ENCODE measurements around the gene C17orf113.

C17orf113 gene

DNA sequence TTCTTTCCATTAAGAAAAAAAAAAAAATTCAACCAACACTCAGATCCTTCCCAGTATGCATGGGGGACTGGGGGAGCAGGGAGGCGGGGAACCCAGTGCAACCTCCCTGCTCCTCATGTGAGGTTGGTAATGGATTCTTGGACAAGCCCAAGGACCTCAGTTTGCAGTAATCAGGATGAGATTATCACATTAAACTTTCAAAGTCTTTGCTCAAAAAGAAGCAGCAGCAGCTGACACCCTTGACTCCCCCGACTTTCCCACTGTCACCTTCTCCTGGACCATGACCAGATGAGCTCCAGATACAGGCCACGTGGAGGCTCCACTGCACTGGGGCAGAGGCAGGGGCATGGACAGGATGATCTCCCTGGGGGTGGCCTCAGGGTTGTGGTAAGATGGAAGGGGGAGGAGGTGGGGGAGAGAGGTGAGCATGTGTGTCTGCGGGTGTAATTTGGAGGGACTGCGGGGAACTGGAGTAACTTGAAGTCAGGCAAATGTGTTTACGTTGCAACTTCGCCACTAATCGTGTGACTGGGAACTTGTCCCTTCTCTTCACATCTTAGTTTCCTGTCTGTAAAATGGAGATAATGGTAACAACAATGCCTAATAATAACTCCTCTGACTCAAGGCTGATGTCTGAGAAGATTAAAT is 28.1 kb upstream of the C17orf113 start:
- H3K9me3 Mint-ChIP-seq, result no peaks in the 10 kb centered on the region
- peaks cover 6% of the 10 kb centered on the region for H3K27me3 Mint-ChIP-seq
- no peak overlapping the region for H3K27ac Mint-ChIP-seq

GRCh38 chr17:42077755-42078154 is 27.4 kb upstream of the C17orf113 start:
- peaks cover 9% of the 10 kb centered on the region for H3K27me3 Mint-ChIP-seq
- H3K9me3 Mint-ChIP-seq, result no peaks in the 10 kb centered on the region
- H3K4me1 Mint-ChIP-seq (ENCODE audit: low read depth), result peaks cover 3% of the 10 kb centered on the region
- H3K27ac Mint-ChIP-seq, result no peak overlapping the region
- no peak overlapping the region for H3K4me3 Mint-ChIP-seq
- no peaks in the 10 kb centered on the region for H3K36me3 Mint-ChIP-seq (ENCODE audit: low read depth)

More for the DNA sequence above, 28.1 kb upstream of the C17orf113 start:
- Mint-ChIP-seq H3K36me3 (ENCODE audit: low read depth) (no peaks in the 10 kb centered on the region), H3K4me1 (ENCODE audit: low read depth) (peaks cover 3% of the 10 kb centered on the region), H3K4me3 (no peak overlapping the region)

DNA sequence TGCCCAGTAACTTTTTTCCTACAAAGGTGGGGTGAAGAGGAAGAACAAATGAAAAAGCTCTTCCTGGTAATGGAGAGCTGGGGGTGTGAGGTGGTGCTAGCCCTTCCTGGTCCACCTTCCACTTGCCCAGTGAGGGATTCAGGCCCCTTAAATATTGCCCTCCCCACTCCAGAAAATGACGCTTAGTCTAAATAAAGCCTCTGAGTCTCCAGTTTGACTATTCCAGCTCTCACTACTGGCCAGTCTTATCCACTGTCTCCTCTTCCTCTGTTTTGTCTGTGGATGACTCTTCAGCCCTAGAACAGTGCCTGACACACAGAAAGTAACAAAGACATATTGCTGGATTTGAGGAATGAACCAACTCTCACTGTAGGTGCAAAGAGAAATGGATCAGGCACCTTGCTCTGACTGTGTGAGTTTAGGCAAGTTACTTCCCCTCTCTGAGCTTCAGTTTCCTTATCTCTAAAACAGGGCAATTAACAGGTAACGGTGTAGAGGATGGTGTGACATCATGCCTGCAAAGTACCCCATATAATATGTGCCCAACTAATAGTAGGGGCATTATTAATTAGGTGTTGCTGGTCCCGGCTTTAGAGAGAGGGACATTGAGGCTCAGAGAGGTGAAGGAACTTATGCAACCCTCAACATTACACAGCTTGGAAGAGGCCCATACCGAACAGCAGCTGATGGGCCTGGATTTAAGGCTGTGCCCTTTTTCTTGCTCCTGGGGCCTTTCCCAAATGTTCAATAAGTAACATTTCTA is 26.6 kb upstream of the C17orf113 start:
- Mint-ChIP-seq H3K27ac (no peak overlapping the region), H3K4me1 (ENCODE audit: low read depth) (peaks cover 5% of the 10 kb centered on the region), H3K9me3 (no peaks in the 10 kb centered on the region), H3K27me3 (peaks cover 12% of the 10 kb centered on the region), H3K36me3 (ENCODE audit: low read depth) (no peaks in the 10 kb centered on the region), H3K4me3 (no peak overlapping the region)

GRCh38 chr17:42075789-42076188 is 25.4 kb upstream of the C17orf113 start:
- Mint-ChIP-seq H3K9me3 (no peaks in the 10 kb centered on the region), H3K4me3 (no peak overlapping the region), H3K27me3 (peaks cover 14% of the 10 kb centered on the region), H3K4me1 (ENCODE audit: low read depth) (peaks cover 12% of the 10 kb centered on the region), H3K36me3 (ENCODE audit: low read depth) (no peaks in the 10 kb centered on the region), H3K27ac (no peak overlapping the region)

GRCh38 chr17:42072323-42073187 is 22.2 kb upstream of the C17orf113 start:
- H3K27ac Mint-ChIP-seq, result no peak overlapping the region
- no peaks in the 10 kb centered on the region for H3K9me3 Mint-ChIP-seq
- H3K4me3 Mint-ChIP-seq, result peak overlapping the region; percentile 71
- peaks cover 14% of the 10 kb centered on the region for H3K27me3 Mint-ChIP-seq
- H3K4me1 Mint-ChIP-seq (ENCODE audit: low read depth), result peaks cover 12% of the 10 kb centered on the region
- no peaks in the 10 kb centered on the region for H3K36me3 Mint-ChIP-seq (ENCODE audit: low read depth)

DNA sequence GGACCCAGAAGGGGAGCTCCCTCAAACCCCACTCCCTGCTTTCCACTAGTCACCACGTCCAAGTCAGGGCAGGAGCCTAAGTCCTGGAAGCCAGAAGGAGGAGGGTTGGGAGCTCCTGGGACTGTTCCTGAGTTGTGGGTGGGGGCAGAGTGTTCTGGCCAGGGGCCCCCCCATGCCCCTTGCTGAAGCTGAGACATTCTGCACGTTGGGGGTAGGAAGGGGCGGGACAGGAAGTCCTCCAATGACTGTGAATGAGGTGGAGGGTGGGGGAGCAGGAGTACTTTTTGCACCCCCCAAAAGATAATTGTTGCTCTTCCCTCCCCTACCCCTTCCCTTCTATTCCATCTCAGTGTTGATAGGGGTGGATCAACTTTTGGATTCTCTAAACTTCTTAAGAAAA is 21.4 kb upstream of the C17orf113 start:
- peaks cover 14% of the 10 kb centered on the region for H3K27me3 Mint-ChIP-seq
- peaks cover 12% of the 10 kb centered on the region for H3K4me1 Mint-ChIP-seq (ENCODE audit: low read depth)
- H3K36me3 Mint-ChIP-seq (ENCODE audit: low read depth), result no peaks in the 10 kb centered on the region
- H3K9me3 Mint-ChIP-seq, result no peaks in the 10 kb centered on the region
- peak overlapping the region; percentile 71 for H3K4me3 Mint-ChIP-seq
- H3K27ac Mint-ChIP-seq, result peak overlapping the region; percentile 26

DNA sequence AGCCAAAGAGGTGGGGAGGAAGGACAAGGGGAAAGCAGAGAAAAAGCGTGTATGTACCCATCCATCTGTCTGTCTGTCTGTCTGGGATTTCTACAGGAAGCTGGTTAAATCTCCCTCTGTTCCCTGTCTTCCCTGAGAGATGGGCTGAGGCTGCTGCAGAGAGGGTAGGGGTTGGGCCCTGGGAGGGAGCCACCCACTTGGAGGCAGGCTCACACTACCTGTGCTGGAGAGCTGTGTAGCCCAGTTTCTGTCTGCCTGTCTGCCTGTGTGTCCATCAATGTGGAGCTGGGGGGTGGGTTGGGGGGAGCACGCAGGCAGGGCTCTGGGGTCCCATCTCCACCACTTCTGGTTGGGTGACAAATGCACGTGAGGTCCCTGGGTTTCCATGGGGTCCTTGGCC is 18.6 kb upstream of the C17orf113 start:
- H3K27me3 Mint-ChIP-seq, result peaks cover 12% of the 10 kb centered on the region

GRCh38 chr17:42067371-42068091 is 17.1 kb upstream of the C17orf113 start:
- peaks cover 5% of the 10 kb centered on the region for H3K27me3 Mint-ChIP-seq
- no peak overlapping the region for H3K27ac Mint-ChIP-seq
- H3K4me3 Mint-ChIP-seq, result no peak overlapping the region
- peaks cover 35% of the 10 kb centered on the region for H3K4me1 Mint-ChIP-seq (ENCODE audit: low read depth)
- no peaks in the 10 kb centered on the region for H3K9me3 Mint-ChIP-seq
- H3K36me3 Mint-ChIP-seq (ENCODE audit: low read depth), result no peaks in the 10 kb centered on the region

More for the DNA sequence above, 18.6 kb upstream of the C17orf113 start:
- Mint-ChIP-seq H3K9me3 (no peaks in the 10 kb centered on the region), H3K4me3 (no peak overlapping the region), H3K4me1 (ENCODE audit: low read depth) (peaks cover 24% of the 10 kb centered on the region), H3K36me3 (ENCODE audit: low read depth) (no peaks in the 10 kb centered on the region), H3K27ac (no peak overlapping the region)

DNA sequence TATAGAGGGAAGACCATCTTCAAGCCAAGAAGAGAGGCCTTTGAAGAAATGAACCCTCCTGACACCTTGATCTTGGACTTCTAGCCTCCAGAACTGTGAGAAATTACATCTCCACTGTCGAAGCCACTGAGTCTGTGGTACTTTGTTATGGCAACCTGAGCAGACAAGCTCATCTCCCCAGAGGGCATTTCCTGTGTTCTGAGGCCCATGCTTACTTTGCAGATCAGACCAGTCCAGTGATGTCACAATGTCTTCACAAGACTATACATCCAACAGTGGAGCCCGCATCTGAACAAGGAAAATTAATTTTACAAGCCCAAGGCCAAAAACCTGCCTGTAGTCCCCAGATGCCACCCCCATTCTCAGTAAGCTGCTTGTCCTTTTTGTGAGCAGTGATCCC is 14.8 kb upstream of the C17orf113 start:
- H3K9me3 Mint-ChIP-seq, result no peaks in the 10 kb centered on the region
- no peak overlapping the region for H3K27ac Mint-ChIP-seq
- no peaks in the 10 kb centered on the region for H3K27me3 Mint-ChIP-seq
- H3K4me1 Mint-ChIP-seq (ENCODE audit: low read depth), result peaks cover 26% of the 10 kb centered on the region
- no peaks in the 10 kb centered on the region for H3K36me3 Mint-ChIP-seq (ENCODE audit: low read depth)
- H3K4me3 Mint-ChIP-seq, result no peak overlapping the region

DNA sequence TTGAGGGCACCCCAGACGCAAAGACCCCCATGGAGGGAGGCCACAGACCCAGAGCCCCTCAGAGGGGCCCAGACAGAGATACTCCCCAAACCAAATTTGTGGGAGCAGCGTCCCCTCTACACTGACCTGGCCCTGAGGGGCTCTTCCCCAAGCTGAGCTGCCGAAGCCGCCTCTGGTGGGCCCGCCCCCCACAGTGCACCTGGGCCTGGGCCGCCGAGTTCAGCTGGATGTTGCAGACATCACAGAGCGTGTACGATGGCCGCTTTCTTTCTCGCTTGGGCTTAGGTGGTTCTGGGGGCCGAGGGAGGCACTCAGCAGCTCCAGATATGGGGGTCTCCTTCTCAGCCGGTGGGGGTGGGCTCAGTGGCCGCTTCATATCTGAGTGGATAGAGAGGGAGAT is 12.3 kb upstream of the C17orf113 start:
- no peaks in the 10 kb centered on the region for H3K9me3 Mint-ChIP-seq
- no peak overlapping the region for H3K27ac Mint-ChIP-seq
- H3K36me3 Mint-ChIP-seq (ENCODE audit: low read depth), result no peaks in the 10 kb centered on the region
- H3K4me3 Mint-ChIP-seq, result no peak overlapping the region
- peaks cover 26% of the 10 kb centered on the region for H3K4me1 Mint-ChIP-seq (ENCODE audit: low read depth)
- no peaks in the 10 kb centered on the region for H3K27me3 Mint-ChIP-seq

- Mint-ChIP-seq H3K27me3 (no peaks in the 10 kb centered on the region), H3K36me3 (ENCODE audit: low read depth) (no peaks in the 10 kb centered on the region), H3K4me3 (no peak overlapping the region), H3K27ac (no peak overlapping the region), H3K9me3 (no peaks in the 10 kb centered on the region), H3K4me1 (ENCODE audit: low read depth) (peaks cover 26% of the 10 kb centered on the region)
Measured at GRCh38 chr17:42061646-42062487, 11.5 kb upstream of the C17orf113 start.

- no peaks in the 10 kb centered on the region for H3K36me3 Mint-ChIP-seq (ENCODE audit: low read depth)
- no peak overlapping the region for H3K4me3 Mint-ChIP-seq
- H3K27ac Mint-ChIP-seq, result peak overlapping the region; percentile 15
- no peaks in the 10 kb centered on the region for H3K9me3 Mint-ChIP-seq
- peaks cover 25% of the 10 kb centered on the region for H3K4me1 Mint-ChIP-seq (ENCODE audit: low read depth)
- no peaks in the 10 kb centered on the region for H3K27me3 Mint-ChIP-seq
Measured at GRCh38 chr17:42060231-42060630, 9.8 kb upstream of the C17orf113 start.

DNA sequence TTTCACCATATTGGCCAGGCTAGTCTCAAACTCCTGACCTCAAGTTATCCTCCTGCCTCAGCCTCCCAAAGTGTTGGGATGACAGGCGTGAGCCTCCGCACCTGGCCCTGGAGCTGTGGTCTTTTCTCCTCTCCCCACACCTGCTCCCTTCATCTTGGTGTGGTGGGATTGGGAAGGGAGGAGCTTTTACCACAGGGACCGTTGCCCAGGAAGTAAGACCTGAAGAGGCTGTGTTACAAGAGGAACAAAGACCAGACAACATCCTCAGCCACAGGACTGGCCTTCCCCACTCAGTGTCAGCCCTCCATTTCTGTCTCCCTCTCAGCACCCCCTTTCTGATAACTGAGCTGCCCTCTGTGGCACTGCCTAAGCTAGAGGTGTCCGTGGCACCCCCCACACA is 9.4 kb upstream of the C17orf113 start:
- Mint-ChIP-seq H3K27me3 (no peaks in the 10 kb centered on the region), H3K4me1 (ENCODE audit: low read depth) (peaks cover 21% of the 10 kb centered on the region), H3K27ac (no peak overlapping the region), H3K36me3 (ENCODE audit: low read depth) (no peaks in the 10 kb centered on the region), H3K9me3 (no peaks in the 10 kb centered on the region), H3K4me3 (no peak overlapping the region)

DNA sequence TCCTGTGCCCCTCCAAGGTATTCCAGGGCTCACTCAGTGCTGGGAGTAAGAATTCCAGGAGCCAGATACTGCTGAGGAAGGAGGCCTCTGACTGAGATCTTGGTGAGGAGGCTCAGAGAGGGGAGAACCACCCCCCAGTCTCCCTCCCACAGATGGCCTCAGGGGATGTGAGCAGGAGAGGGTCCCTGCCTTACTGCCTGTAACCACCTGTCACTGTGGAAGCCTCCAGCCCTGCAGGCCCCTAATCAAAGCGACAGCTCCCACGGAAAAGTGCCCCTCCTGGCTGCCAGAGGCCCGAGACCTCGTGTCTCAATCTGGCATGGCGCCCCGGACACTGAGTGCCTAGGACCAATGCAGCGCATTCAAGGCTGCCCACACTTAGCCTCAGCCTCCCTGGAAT is 7.7 kb upstream of the C17orf113 start:
- Mint-ChIP-seq H3K4me1 (ENCODE audit: low read depth) (peaks cover 3% of the 10 kb centered on the region), H3K27me3 (peaks cover 7% of the 10 kb centered on the region), H3K9me3 (no peaks in the 10 kb centered on the region), H3K4me3 (no peak overlapping the region), H3K36me3 (ENCODE audit: low read depth) (no peaks in the 10 kb centered on the region), H3K27ac (no peak overlapping the region)

Data from stimulated activated naive CD8-positive, alpha-beta T cell treated with anti-CD3 and anti-CD28 coated beads, Interleukin-15, Interleukin-2, amounts not matched to agents 100 ng/mL and 50 ng/mL, for 24 hours (primary cell).